Suprapubic skin (tissue), 4 donors: ENCODE results near the gene UBE2K.

Source experiments
- POLR2A ChIP-seq, 2 donors: fragments of 450-650 bp; IDR thresholded peaks; one replicate each; pipeline ENCODE4 v1.6.1; 2017; ENCODE audit warnings: antibody characterized with exemption in 2 of 2, mild to moderate bottlenecking in 2 of 2, moderate library complexity in 2 of 2
- POLR2AphosphoS5 ChIP-seq, 3 donors: sonication (generic); formaldehyde crosslinking; IDR thresholded peaks; one replicate each; pipeline ENCODE4 v1.6.1; 2017; ENCODE audit warnings: antibody characterized with exemption in 3 of 3
- TF ChIP-seq, protein P1 (sequence below), 2 donors: fragments of 200-600 bp in 1 of 2; fragments of 450-650 bp in 1 of 2; sonication (generic) in 1 of 2; IDR thresholded peaks; one replicate each; pipeline ENCODE4 v1.5.1; 2016 to 2019; ENCODE audit warnings: antibody characterized with exemption in 2 of 2, mild to moderate bottlenecking in 1 of 2, moderate library complexity in 1 of 2

DNA sequence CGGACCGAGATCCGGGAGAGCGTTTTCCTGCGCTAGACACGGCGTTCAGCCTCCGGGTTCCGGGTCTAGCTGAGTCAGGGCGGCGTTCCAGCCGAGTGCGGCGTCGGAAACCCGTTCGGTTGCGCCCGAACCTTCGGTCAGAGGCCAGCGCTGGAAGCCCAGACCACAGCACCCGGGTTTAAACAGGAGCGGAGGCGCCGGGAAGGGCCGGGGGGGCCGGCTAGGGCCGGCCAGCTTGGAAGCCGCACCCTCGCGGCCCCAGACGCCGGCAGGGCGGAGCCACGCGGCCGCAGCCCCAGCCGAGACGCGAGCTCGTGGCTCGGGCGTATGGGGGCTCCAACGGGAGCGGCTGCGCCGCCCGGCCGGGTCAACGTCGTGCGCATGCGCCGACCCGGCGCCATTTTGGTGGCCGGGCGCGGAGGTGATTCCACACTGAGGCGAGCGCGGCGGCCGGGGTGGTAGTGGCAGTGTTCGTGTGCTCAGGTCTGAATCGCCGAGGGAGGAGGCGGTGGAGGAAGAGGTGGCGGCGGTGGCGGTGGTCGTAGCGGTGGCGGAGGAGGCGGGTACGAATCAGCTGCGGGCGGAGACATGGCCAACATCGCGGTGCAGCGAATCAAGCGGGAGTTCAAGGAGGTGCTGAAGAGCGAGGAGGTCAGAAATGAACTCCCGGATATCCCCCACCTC is at the start of gene UBE2K:
- TF ChIP-seq, protein P1, sequence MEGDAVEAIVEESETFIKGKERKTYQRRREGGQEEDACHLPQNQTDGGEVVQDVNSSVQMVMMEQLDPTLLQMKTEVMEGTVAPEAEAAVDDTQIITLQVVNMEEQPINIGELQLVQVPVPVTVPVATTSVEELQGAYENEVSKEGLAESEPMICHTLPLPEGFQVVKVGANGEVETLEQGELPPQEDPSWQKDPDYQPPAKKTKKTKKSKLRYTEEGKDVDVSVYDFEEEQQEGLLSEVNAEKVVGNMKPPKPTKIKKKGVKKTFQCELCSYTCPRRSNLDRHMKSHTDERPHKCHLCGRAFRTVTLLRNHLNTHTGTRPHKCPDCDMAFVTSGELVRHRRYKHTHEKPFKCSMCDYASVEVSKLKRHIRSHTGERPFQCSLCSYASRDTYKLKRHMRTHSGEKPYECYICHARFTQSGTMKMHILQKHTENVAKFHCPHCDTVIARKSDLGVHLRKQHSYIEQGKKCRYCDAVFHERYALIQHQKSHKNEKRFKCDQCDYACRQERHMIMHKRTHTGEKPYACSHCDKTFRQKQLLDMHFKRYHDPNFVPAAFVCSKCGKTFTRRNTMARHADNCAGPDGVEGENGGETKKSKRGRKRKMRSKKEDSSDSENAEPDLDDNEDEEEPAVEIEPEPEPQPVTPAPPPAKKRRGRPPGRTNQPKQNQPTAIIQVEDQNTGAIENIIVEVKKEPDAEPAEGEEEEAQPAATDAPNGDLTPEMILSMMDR (IDR thresholded peaks at IDR 0.05) = no peak
- TF ChIP-seq POLR2AphosphoS5 (IDR thresholded peaks at IDR 0.05) = peak in 2 of 3 donors; percentile 57 to 81
- TF ChIP-seq POLR2A (IDR thresholded peaks at IDR 0.05) = peak; percentile 42 to 82
